DMS153 treated with DMSO at 0.1 percent for 48 hours (cell line): Measurements from ENCODE around the gene SIRT2.
"Not testable (repeated sequence)": the region's sequence is repeated elsewhere in the genome, so short reads cannot be mapped to it uniquely, and the experiment has no call there.

Experiments used
- DNase-seq: peaks from one replicate; lab custom pipeline; 2025; ENCODE audit not compliant: unreplicated experiment; lab: John Stamatoyannopoulos, UW

SIRT2 gene

GRCh38 chr19:38830039-38830733, 69.2 kb downstream of the SIRT2 start:
- no peak for DNase-seq

GRCh38 chr19:38829203-38829602, 70.2 kb downstream of the SIRT2 start:
- not testable (repeated sequence) for DNase-seq
